GM12878 (cell line): ENCODE measurements around the gene SLX4IP.

Source experiments
- CREM ChIP-seq: IDR thresholded peaks from 2 replicates; pipeline ENCODE4 v1.6.1; 2014; ENCODE audit warnings: antibody characterized with exemption, low read depth
- EP300 ChIP-seq, 2 experiments: fragments of 150-350 bp in 1 of 2; IDR thresholded peaks; 2 replicates each; pipeline ENCODE4 v1.6.1; 2011 to 2012; ENCODE audit warnings: low read depth in 2 of 2, low read length in 2 of 2, borderline replicate concordance in 1 of 2, improper control_type of control experiment in 1 of 2, inconsistent platforms in 1 of 2; ENCODE audit not compliant: control insufficient read depth in 1 of 2
- EZH2 ChIP-seq: IDR thresholded peaks from 2 replicates; pipeline ENCODE4 v1.6.1; 2012; ENCODE audit warnings: low read depth, mild to moderate bottlenecking, control low read depth, inconsistent platforms, low read length, borderline replicate concordance; ENCODE audit not compliant: control insufficient read depth
- GABPA ChIP-seq: IDR thresholded peaks from 2 replicates; pipeline ENCODE4 v1.6.1; 2014; ENCODE audit warnings: antibody characterized with exemption, low read depth, mild to moderate bottlenecking, inconsistent platforms
- HCFC1 ChIP-seq: fragments of 150-350 bp; IDR thresholded peaks from 2 replicates; pipeline ENCODE4 v1.6.1; 2014; ENCODE audit warnings: low read length
- JUNB ChIP-seq: IDR thresholded peaks from 2 replicates; pipeline ENCODE4 v1.6.1; 2016; ENCODE audit warnings: antibody characterized with exemption, mild to moderate bottlenecking
- PAX5 ChIP-seq: IDR thresholded peaks from 2 replicates; pipeline ENCODE4 v1.6.1; 2011; ENCODE audit warnings: low read depth, low read length, borderline replicate concordance
- POLR2AphosphoS5 ChIP-seq: IDR thresholded peaks from 2 replicates; pipeline ENCODE4 v1.6.1; 2011; ENCODE audit warnings: mild to moderate bottlenecking, low read length, inconsistent platforms
- POU2F2 ChIP-seq: IDR thresholded peaks from 3 replicates; pipeline ENCODE4 v1.6.1; 2011; ENCODE audit warnings: low read depth, mild to moderate bottlenecking, low read length, borderline replicate concordance
- SP1 ChIP-seq: IDR thresholded peaks from one replicate; pipeline ENCODE4 v1.6.1; 2011; ENCODE audit warnings: low read depth, low read length
- STAT1 ChIP-seq: fragments of 450-650 bp; conservative IDR thresholded peaks from 2 replicates; pipeline ENCODE4 v1.6.1; 2014; ENCODE audit warnings: antibody characterized with exemption, mild to moderate bottlenecking
- TF ChIP-seq, protein P1 (sequence below), 3 experiments: IDR thresholded peaks in 2 of 3; conservative IDR thresholded peaks in 1 of 3; 2 replicates each; pipeline ENCODE4 v1.5.1; 2011; ENCODE audit warnings: low read depth in 3 of 3, low read length in 3 of 3, mild to moderate bottlenecking in 3 of 3, control low read depth in 2 of 3, moderate library complexity in 2 of 3, inconsistent platforms in 1 of 3, mixed read lengths in 1 of 3; ENCODE audit not compliant: control insufficient read depth in 2 of 3, insufficient read depth in 1 of 3; ENCODE audit errors: extremely low read depth in 1 of 3
- TF ChIP-seq, protein P2 (sequence below): fragments of 450-650 bp; IDR thresholded peaks from 2 replicates; pipeline ENCODE4 v1.6.1; 2016; ENCODE audit warnings: mild to moderate bottlenecking
- TF ChIP-seq, protein P3 (sequence below): IDR thresholded peaks from 2 replicates; pipeline ENCODE4 v1.6.1; 2012; ENCODE audit warnings: low read depth, low read length, improper control_type of control experiment

DNA sequence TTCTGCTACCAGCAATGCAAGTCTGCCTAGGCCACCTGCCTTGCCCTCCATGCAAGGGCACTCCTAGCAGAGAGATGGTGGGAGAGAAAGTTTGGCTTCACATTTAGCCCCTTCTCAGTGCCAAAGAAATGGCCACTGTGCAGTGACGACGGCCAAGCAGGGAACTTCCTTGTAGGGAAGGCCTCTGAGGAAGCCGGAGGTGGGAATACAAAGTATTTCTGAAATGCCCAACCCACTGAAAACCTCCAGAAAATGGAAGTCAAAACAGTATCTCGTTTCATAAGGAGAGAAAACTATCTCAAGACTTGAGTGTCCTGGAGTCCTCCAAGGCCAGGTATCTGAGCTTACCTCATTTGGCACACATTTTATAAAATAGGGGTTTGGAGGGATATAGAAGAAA lies 196.0 kb downstream of the SLX4IP start:
- TF ChIP-seq CREM (no peak), PAX5 (no peak), GABPA (no peak), EZH2 (no peak), JUNB (no peak), EP300 (IDR thresholded peaks at IDR 0.05; ENCODE audit: borderline replicate concordance in 1 of 2, control insufficient read depth in 1 of 2, low read depth in 2 of 2, low read length in 2 of 2) (no peak), HCFC1 (no peak), STAT1 (no peak), SP1 (no peak), POLR2AphosphoS5 (no peak), POU2F2 (no peak)
- TF ChIP-seq, protein P1, sequence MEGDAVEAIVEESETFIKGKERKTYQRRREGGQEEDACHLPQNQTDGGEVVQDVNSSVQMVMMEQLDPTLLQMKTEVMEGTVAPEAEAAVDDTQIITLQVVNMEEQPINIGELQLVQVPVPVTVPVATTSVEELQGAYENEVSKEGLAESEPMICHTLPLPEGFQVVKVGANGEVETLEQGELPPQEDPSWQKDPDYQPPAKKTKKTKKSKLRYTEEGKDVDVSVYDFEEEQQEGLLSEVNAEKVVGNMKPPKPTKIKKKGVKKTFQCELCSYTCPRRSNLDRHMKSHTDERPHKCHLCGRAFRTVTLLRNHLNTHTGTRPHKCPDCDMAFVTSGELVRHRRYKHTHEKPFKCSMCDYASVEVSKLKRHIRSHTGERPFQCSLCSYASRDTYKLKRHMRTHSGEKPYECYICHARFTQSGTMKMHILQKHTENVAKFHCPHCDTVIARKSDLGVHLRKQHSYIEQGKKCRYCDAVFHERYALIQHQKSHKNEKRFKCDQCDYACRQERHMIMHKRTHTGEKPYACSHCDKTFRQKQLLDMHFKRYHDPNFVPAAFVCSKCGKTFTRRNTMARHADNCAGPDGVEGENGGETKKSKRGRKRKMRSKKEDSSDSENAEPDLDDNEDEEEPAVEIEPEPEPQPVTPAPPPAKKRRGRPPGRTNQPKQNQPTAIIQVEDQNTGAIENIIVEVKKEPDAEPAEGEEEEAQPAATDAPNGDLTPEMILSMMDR (IDR thresholded peaks at IDR 0.05 in 2 of 3, conservative IDR thresholded peaks at IDR 0.05 in 1 of 3; ENCODE audit: control insufficient read depth in 2 of 3, extremely low read depth in 1 of 3, insufficient read depth in 1 of 3, low read depth in 3 of 3, low read length in 3 of 3): no peak
- TF ChIP-seq, protein P2, sequence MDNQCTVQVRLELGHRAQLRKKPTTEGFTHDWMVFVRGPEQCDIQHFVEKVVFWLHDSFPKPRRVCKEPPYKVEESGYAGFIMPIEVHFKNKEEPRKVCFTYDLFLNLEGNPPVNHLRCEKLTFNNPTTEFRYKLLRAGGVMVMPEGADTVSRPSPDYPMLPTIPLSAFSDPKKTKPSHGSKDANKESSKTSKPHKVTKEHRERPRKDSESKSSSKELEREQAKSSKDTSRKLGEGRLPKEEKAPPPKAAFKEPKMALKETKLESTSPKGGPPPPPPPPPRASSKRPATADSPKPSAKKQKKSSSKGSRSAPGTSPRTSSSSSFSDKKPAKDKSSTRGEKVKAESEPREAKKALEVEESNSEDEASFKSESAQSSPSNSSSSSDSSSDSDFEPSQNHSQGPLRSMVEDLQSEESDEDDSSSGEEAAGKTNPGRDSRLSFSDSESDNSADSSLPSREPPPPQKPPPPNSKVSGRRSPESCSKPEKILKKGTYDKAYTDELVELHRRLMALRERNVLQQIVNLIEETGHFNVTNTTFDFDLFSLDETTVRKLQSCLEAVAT: no peak
- TF ChIP-seq, protein P3, sequence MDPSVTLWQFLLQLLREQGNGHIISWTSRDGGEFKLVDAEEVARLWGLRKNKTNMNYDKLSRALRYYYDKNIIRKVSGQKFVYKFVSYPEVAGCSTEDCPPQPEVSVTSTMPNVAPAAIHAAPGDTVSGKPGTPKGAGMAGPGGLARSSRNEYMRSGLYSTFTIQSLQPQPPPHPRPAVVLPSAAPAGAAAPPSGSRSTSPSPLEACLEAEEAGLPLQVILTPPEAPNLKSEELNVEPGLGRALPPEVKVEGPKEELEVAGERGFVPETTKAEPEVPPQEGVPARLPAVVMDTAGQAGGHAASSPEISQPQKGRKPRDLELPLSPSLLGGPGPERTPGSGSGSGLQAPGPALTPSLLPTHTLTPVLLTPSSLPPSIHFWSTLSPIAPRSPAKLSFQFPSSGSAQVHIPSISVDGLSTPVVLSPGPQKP: no peak
